ENCODE data around the gene LSM7. TPM values are rescaled to one million over a fixed set of nuclear protein-coding genes. Genes with fewer than 3 reads are reported as not detected.

Gene LSM7
- total RNA-seq, 6 donors from 2014 or later = 58.6 to 127 (median 89.8) TPM

DNA sequence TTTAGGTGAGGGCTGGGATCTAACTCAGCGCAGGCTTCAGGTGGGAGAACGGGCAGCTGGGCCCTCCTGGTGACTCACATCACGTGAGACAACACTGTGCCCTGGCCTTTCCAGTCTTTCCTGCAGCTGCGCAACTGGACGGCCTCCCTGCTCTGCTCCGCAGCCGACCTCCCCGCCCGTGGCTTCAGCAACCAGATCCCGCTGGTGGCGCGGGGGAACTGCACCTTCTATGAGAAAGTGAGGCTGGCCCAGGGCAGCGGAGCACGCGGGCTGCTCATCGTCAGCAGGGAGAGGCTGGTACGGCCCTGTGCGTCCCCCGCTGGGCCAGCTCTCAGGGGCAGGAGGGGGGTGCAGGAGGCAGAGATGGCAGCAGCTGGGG lies 8.9 kb upstream of the LSM7 start:
- ATAC-seq (ENCODE audit: low FRiP score in 2 of 2) (peak in 1 of 2 donors; percentile 3), DNase-seq (peak in 1 of 2 donors; percentile 76)
- Histone ChIP-seq H3K9me3 (no peaks in the 10 kb centered on the region), H3K4me3 (no peak overlapping the region), H3K36me3 (peaks cover 0 to 46% (median 23%) of the 10 kb centered on the region in 4 donors), H3K27ac (no peak overlapping the region), H3K4me1 (peaks cover 5 to 19% (median 10%) of the 10 kb centered on the region in 4 donors), H3K27me3 (no peaks in the 10 kb centered on the region)
- no peak for TF ChIP-seq POLR2A (IDR thresholded peaks at IDR 0.05)
- no peak for TF ChIP-seq EP300 (IDR thresholded peaks at IDR 0.05)
- no peak for TF ChIP-seq POLR2AphosphoS5 (IDR thresholded peaks at IDR 0.05)
- TF ChIP-seq, protein P1, sequence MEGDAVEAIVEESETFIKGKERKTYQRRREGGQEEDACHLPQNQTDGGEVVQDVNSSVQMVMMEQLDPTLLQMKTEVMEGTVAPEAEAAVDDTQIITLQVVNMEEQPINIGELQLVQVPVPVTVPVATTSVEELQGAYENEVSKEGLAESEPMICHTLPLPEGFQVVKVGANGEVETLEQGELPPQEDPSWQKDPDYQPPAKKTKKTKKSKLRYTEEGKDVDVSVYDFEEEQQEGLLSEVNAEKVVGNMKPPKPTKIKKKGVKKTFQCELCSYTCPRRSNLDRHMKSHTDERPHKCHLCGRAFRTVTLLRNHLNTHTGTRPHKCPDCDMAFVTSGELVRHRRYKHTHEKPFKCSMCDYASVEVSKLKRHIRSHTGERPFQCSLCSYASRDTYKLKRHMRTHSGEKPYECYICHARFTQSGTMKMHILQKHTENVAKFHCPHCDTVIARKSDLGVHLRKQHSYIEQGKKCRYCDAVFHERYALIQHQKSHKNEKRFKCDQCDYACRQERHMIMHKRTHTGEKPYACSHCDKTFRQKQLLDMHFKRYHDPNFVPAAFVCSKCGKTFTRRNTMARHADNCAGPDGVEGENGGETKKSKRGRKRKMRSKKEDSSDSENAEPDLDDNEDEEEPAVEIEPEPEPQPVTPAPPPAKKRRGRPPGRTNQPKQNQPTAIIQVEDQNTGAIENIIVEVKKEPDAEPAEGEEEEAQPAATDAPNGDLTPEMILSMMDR (IDR thresholded peaks at IDR 0.05) = no peak
- WGBS, 2 donors = 85% methylated on average over 7 to 17 of the region's 19 CpGs

DNA sequence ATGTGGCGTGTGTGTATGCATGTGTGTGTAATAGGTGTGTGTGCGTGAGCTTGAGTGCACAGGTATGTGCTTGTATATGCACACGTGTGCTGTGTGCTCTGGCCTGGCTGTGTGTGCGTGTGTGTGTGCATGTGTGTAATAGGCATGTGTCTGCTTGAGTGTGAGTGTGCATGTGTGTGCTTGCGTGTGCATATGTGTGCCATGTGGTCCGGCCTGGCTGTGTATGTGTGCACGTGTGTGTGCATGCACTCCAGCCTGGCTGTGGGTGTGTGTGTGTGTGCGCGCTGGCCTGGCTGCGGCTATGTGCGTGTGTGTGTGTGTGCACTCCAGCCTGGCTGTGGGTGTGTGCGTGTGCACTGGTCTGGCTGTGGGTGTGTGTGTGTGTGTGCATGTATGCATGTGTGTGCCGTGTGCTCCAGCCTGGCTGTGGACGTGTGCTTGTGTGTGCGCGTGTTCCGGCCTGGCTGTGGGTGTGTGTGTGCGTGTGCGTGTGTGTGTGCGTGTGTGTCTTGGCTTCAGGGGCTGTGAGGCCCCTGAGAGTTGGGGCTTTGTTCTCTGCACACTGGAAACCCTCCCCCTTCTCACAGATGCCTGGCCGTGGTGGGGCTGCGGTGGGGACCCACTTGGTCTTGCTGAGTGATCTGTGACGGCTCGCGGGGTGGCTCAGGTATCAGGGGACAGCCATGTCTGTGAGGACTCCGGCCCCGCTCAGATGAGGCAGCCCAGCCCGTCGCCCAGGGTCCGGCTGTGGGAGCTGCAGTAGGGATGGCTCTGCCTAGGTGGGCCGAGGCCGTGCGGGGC lies 8.3 kb upstream of the LSM7 start:
- Histone ChIP-seq H3K36me3 (peaks cover 0 to 41% (median 21%) of the 10 kb centered on the region in 4 donors), H3K4me3 (no peak overlapping the region), H3K9me3 (no peaks in the 10 kb centered on the region), H3K27ac (no peak overlapping the region), H3K4me1 (peaks cover 9 to 25% (median 11%) of the 10 kb centered on the region in 4 donors), H3K27me3 (no peaks in the 10 kb centered on the region)
- DNase-seq (peak in 1 of 2 donors; percentile 73), ATAC-seq (ENCODE audit: low FRiP score in 2 of 2) (no peak)
- TF ChIP-seq POLR2AphosphoS5 (IDR thresholded peaks at IDR 0.05) = no peak
- TF ChIP-seq POLR2A (IDR thresholded peaks at IDR 0.05) = no peak
- TF ChIP-seq EP300 (IDR thresholded peaks at IDR 0.05) = no peak
- TF ChIP-seq, protein P1 (IDR thresholded peaks at IDR 0.05) = no peak
- 88 to 93% methylated on average over 21 to 30 of the region's 33 CpGs for WGBS, 2 donors

DNA sequence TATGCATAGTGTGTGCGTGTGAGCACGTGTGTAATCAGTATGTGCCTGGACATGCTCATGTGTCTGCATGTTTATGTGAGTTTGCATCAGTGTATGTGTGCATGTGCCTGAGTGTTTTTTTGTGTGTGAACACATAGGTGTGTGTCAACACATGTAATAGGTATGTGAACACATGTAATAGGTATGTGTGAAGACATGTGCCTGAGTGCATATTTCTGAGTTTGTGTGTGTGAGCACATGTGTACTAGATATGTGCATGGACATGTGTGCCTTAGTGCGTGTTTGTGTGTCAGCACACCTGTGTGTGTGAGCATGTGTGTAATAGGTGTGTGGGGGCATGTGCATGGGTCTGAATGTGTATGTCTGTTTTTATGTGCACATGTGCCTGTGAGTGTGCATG lies 7.5 kb upstream of the LSM7 start:
- no peak for TF ChIP-seq POLR2A (IDR thresholded peaks at IDR 0.05)
- TF ChIP-seq, protein P1 (IDR thresholded peaks at IDR 0.05) = no peak
- no peak for TF ChIP-seq EP300 (IDR thresholded peaks at IDR 0.05)
- TF ChIP-seq POLR2AphosphoS5 (IDR thresholded peaks at IDR 0.05) = no peak
- H3K4me3 ChIP-seq = no peak overlapping the region
- H3K9me3 ChIP-seq = no peaks in the 10 kb centered on the region
- H3K27ac ChIP-seq = no peak overlapping the region
- no peaks in the 10 kb centered on the region for H3K27me3 ChIP-seq
- DNase-seq (no peak), ATAC-seq (ENCODE audit: low FRiP score in 2 of 2) (no peak)
- 80 to 94% methylated on average over 3 of the region's 3 CpGs for WGBS, 2 donors
- H3K4me1 ChIP-seq = peaks cover 6 to 34% (median 13%) of the 10 kb centered on the region in 4 donors
- peaks cover 0 to 32% (median 17%) of the 10 kb centered on the region in 4 donors for H3K36me3 ChIP-seq

DNA sequence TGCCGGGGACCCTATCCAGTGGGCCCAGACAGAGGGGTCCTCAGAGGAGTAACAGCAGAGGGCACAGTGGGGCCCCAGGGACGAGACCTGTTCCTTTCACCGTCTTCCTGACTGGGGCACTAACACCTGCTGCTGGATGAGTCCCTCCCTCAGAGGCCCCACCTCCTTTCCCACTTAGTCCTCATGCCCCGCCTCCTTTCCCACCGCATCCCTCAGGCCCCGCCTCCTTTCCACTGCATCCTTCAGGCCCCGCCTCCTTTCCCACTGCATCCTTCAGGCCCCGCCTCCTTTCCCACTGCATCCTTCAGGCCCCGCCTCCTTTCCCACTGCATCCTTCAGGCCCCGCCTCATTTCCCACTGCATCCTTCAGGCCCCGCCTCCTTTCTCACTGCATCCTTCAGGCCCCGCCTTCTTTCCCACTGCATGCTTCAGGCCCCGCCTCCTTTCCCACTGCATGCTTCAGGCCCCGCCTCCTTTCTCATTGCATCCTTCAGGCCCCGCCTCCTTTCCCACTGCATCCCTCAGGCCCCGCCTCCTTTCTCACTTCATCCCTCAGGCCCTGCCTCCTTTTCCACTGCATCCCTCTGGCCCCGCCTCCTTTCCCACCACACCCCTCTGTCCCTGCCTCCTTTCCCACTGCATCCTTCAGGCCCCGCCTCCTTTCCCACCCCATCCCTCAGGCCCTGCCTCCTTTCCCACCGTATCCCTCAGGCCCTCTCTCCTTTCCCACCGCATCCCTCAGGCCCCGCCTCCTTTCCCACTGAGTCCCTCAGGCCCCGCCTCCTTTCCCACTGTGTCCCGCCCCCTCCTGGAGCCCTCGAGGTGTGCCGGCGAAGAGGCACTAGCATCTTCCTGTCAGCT lies 6.8 kb upstream of the LSM7 start:
- 94 to 97% methylated on average over 23 to 26 of the region's 26 CpGs for WGBS, 2 donors
- DNase-seq = peak in 1 of 2 donors; percentile 33
- H3K4me1 ChIP-seq = peaks cover 9 to 40% (median 15%) of the 10 kb centered on the region in 4 donors
- no peak overlapping the region for H3K4me3 ChIP-seq
- H3K27ac ChIP-seq = no peak overlapping the region
- peaks cover 0 to 26% (median 14%) of the 10 kb centered on the region in 4 donors for H3K36me3 ChIP-seq
- H3K9me3 ChIP-seq = no peaks in the 10 kb centered on the region
- H3K27me3 ChIP-seq = no peaks in the 10 kb centered on the region
- no peak for ATAC-seq (ENCODE audit: low FRiP score in 2 of 2)
- no peak for TF ChIP-seq EP300 (IDR thresholded peaks at IDR 0.05)
- TF ChIP-seq POLR2A (IDR thresholded peaks at IDR 0.05) = no peak
- TF ChIP-seq POLR2AphosphoS5 (IDR thresholded peaks at IDR 0.05) = no peak
- TF ChIP-seq, protein P1 (IDR thresholded peaks at IDR 0.05) = no peak
